GM03348 (cell line): ENCODE results near the gene KCNS3.
"Not testable (repeated sequence)": the region's sequence is repeated elsewhere in the genome, so short reads cannot be mapped to it uniquely, and the experiment has no call there.

Experiments used
- DNase-seq: peaks from one replicate; pipeline ENCODE4 v3.0.0; 2012; ENCODE audit warnings: low spot score

Gene KCNS3

DNA sequence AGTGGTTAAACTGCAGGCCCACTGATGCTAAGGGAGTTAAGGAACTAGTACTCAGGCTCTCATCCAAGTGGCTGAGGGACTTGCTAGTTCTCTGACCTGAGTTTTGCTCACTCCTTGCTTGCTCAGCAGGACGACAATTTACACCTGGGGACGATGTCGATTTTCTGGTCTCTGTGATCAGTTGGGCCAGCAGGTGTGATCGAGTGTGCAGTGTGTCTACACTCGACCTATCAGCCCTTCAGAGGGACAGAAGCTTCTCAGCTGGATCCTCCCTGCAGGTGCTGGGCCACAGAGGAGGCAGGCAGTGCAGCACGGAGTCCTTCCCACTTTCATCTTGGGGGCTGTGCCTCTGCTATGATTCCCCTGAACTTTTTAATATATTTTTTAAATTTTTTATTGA lies 71.5 kb downstream of the KCNS3 start:
- DNase-seq = no peak

DNA sequence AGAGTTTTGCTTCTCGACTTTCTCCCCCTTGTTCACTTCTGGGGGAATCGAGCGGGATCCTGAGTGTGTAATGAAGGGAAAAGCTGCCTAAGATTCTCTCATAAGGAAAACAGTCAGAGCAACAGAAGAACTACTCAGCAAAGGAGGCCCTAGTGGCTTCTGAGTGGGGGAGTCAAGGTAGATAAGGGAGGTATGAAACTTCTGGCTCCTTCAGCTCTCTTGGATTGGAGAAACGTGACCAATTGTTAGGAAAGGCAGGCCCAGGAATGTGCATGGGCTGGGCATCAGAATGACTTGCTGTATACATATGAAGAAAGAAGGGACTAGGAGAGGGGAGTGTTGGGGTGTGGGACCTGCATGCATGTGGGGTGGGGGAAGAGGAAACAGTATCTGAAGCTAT lies 73.1 kb downstream of the KCNS3 start:
- no peak for DNase-seq

DNA sequence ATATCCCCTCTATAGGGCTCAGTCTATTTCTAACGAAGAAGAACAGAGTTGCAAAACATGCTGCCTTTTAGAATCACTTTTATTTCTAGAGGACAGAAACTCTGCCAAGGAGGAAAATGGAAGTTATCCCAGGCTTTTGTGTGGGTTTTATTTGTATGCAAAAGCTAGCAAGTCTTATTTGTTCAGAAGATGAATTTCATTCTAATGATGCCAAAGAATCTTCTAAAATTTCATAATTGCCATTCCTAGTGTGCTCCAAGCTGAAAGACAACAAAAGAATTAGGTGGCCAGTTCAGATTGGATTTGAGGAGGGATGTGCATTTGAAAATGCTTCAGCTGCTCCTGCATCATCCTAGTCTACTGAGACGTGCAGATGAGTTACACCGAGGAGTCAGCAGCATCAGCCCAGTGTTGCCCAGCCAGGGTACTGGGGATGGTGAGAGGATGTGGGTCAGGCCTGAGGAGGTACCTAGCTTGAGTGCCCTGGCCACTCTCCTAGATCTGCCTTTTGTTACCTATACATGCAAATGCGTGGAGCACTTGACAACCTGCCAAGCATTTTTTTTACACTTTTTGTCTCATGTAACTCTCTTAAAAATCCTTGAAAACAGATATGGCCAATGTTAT lies 80.1 kb downstream of the KCNS3 start:
- DNase-seq = peak; percentile 23

DNA sequence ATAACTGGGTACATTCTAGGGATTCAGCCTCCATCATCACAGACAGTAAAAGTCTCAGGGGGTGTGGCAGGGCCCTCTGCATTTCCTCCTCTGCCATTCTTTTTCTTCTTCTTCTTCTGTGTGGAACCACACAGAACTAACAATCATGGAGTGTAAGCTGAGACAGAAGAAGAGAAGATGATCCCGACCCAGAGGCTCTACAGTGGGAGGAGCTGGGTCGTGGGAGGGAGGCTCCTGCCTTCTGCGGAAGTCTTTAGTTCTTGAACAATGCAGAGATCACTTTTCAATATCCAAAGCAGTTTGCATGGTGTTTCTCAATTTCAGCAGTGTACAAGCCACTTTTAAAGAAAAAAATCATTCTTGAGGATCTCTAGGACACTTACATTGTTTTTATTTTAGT lies 80.9 kb downstream of the KCNS3 start:
- DNase-seq = no peak

DNA sequence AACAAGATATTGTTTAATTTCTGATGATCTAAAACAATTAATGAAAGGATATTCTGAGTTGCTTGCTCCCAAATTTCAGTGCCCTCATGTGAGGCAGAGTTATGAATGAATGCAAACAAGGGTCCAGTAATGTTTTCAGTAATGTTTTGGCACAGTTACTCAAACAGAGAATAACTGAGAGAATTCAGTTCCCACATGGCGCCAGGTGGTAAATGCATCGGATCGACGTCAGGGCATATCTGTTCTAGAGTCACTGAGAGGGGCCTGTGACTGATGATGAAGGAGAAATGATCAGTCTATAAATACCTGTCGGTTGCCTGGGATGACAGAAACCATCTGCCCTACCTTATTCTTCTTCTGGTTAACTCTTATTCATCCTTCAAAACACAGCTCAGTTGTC lies 81.4 kb downstream of the KCNS3 start:
- DNase-seq = no peak

DNA sequence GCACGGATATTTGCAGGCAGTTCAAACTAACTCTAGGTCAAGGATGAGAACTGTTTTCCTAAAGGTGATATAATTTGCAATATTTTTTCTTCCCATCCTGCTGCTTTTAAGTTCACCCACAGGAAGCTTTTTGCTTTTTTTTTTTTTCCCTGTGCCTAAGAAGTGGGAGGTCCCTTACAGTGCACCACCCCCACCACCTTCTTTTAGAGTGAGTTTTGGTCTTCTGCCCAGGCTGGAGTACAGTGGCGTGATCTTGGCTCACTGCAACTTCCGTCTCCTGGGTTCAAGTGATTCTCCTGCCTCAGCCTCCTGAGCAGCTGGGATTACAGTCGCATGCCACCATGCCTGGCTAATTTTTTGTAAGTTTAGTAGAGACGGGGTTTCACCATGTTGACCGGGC lies 82.5 kb downstream of the KCNS3 start:
- no peak for DNase-seq

DNA sequence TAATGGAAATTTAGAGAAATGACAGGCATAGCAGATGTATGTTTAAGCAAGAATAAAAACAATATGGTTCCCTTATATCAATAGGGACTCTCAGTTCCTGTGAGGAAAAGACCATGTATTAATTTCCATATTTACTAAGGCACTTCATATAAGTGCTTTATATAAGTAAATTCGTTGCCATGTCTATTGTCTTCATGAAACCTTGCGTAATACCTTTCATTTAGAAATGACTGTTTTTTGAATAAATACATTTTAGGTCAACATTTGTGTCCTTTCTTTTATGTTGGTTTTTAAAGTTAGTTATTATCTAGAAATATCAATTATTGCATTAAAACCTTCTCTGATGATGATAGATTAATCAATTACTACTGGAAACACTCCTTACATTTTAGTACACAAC lies 83.3 kb downstream of the KCNS3 start:
- DNase-seq = no peak

DNA sequence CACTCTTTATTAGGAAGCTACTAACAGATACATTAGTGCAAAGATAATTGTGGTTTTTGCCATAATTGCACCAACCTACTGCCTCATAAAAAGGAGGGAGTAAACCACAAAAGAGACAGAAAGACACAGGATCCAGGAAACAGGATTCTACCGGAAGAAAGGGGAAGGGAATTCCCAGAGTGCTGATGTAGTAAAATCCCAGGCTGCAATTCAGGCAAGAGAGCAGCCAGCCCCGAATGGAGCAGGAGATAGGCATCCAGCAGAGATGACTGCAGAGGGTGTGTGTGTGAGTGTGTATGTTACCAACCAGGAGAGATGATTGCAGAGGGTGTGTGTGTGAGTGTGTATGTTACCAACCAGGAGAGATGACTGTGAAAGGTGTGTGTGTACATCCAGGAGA lies 84.4 kb downstream of the KCNS3 start:
- DNase-seq = peak; percentile 33

DNA sequence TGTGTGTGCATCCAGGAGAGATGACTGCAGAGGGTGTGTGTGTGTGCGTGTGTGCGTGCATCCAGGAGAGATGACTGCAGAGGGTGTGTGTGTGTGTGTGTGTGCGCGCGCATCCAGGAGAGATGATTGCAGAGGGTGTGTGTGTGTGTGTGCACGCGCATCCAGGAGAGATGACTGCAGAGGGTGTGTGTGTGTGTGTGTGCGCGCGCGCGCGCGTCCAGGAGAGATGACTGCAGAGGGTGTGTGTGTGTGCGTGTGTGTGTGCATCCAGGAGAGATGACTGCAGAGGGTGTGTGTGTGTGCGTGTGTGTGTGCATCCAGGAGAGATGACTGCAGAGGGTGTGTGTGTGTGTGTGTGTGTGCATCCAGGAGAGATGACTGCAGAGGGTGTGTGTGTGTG lies 85.1 kb downstream of the KCNS3 start:
- DNase-seq = not testable (repeated sequence)

DNA sequence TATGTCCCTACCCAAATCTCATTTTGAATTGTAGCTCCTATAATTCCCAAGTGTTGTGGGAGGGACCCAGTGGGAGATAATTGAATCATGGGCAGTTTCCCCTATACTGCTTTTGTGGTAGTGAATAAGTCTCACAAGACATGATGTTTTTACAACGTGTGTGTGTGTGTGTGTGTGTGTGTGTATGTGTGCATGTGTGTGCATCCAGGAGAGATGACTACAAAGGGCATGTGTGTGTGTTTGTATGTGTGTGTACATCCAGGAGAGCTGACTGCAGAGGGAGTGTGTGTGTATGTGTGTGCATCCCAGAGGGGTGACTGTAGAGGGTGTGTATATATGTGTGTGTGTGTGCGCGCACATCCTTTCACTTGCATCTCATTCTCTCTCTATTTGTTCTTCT lies 86.7 kb downstream of the KCNS3 start:
- no peak for DNase-seq

DNA sequence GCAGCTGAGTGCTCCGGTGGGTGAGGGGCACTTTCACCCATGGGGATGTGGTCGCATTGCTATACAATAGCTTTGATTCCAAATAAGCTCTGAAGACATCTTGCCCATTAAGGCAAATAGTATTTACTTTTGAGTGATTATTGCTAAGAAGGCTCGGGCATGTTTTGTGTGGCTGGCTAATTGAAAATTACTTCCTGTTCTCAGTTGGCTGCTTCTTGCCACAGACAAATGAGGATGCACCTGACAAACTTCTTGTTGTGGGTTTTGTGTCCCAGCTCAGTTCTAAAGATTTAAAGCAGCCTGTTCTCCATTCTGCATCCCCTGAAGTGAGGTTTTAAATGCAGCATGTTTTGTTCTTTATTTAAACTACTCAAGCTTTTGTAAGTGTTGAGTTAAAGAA lies 88.3 kb downstream of the KCNS3 start:
- no peak for DNase-seq

DNA sequence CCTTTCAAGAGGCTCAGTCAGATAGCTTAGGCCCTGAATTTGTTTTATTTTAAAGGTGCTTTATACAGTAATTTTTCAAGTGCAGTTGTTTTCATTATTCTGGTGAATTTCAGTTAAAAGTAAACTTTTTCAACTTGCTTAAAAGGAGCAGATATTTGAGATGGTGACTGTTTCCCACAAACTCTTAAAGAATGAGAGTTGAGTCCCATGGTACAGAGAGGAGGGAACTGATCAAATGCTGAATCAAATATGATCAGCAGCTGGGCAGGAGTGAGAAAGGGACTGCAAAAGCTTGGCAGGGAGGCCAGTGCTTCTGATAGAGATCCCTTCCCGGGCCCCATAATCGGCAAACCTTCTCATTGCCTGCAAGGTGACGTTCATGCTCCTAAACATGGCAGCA lies 91.2 kb downstream of the KCNS3 start:
- no peak for DNase-seq

DNA sequence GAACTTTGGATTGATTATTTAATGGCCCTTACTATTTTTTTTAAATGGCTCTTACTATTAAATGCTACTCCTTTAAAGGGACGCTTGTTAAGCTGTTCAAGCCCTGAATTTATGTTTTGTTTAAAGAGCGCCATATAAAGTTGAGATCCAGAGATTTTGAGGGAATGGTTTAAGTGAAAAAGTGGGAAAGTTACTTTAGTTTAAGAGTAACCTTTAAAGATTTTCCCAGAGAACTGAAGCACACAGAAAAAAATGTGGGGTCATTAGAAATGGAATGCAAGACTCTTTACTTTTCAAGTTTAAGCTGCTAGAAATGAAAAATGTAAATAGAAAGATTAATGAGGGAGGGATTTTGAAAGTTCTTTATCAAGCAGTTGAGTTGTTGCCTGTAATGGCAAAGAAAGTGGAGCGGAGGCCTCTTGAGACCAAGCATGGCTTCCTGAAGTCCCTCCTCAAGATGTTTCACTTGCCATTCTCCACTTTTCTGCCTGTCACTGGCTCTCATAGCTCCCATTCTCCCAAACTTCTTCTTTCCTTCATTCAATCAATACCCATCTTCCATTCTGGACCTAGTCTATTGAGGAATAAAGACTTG lies 93.2 kb downstream of the KCNS3 start:
- DNase-seq = no peak

DNA sequence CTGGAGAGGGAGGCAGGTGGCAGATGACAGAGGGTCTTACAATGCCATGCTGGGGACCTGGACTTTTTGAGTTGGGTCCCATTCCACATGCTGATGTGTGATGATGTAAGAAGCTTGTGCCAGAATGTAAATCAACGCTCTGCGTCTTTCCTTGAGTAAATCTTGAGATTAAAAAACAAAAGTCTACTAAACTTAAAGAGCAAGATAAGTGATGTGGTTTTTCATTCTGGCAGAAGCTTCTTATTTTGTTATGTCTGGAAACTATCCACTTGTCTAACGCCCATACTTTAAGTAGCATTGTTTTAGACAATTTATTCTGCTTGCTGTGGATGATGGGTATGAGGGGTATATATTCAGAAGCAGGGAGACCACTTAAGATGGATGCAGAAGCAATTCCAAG lies 94.5 kb downstream of the KCNS3 start:
- no peak for DNase-seq

DNA sequence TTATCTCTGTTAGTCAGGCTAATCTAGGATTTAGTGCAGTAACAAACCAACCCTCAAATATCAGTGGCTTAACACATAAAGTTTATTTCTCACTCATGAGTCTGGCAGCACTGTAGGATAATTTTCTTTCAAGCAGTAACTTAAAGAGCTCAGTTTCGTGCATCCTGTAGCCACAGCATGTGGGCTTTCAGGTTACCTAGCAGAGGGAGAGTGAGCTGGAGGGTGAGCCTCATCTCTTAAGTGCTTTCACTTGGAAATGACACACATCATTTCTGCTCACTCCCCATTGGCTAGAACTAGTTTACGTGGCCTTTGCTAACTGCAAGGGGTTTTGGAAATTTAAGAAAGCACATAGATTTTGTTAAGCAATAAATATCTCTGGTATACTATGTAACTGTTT lies 96.9 kb downstream of the KCNS3 start:
- DNase-seq = no peak

DNA sequence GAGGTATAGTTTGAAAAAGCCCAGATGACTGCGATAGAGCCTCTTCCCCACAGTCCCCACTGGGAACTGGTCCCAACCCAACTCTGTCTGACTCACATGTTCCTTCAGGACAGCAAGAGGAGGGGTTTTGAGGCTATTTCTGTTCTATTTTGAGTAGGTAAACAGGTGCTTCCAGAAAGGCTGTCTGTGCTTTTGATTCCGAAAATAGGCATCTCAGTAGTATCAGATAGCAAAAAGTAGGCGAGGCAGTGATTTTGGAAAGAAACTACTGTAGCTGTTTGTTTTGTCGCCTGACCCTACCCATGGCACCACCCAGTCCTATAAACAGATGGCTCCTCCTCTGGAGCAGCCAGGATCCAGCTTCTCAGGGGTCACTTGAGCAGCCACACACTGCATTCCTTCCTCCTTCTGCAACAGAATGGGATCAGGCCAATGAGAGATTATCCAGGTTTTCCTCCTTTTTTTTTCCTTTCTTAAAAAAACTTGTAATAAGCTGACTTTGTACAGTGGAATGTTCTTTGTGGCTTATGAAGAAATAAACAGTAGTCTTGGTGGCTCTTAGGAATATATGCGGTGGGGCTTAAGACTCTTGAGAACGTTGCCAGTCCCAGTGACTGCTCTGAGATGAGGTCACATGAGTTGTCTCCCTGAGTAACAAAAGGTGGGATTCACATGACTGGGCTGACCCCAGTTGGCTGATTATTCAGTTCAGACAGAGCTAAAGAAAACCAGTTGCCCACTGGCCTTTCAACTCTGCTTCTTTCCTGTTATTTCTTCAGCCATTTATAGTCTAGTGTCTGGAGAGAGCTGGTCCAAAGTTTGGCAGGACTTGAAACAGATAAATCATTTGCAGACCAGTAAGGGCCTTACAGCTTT lies 98.6 kb downstream of the KCNS3 start:
- peak; percentile 89 for DNase-seq

DNA sequence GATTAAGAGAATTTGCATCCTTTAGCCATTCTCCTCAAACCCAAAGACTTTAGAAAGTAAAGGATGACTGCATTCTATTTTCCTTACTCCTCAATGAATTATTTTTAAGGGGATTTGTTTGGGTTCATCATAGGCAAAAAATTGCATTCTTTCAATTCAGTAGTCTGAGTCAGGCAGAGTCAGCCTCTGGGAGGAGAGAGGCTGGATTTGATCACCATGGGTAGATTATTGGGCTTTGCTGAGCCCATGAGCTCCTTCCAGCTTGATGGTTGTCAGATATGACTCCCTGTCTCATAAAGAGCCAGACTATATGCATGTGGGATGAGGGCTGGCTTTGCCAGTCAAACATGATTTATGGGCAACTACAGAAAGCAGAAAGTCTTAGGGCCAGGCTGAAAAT lies 101.2 kb downstream of the KCNS3 start:
- DNase-seq = peak; percentile 71

DNA sequence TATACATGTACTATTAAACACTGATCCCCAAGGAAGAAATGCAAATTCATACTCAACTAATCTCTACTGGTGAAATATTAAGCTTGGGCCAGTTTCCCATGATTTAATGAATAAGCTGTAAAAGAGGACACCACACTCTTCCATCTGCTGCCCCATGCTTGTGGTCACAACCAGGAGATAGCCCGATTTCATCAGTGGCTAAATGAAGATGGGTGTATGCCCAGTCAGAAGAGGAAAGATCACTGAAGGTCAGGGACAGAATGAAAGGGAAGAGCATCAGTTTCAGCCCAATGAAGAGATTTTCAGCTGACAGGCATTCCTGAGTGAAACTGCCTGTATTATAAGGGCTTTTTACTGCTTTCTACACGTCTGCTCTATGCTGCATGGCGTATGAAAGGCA lies 103.5 kb downstream of the KCNS3 start:
- DNase-seq = peak; percentile 17
